Measurements from ENCODE around the gene PLA2G15.

PLA2G15 gene

GRCh38 chr16:68297908-68298307 lies 52.7 kb downstream of the PLA2G15 start:
- peaks cover 33 to 93% of the 10 kb centered on the region in 2 experiments for H3K36me3 ChIP-seq (ENCODE audit: control insufficient read depth in 2 of 2, insufficient read depth in 1 of 2, low read length in 2 of 2)

GRCh38 chr16:68298312-68298711 lies 53.1 kb downstream of the PLA2G15 start:
- POLR2A ChIA-PET, result interaction anchor here (0.5 to 3.6 kb wide), 4 partner anchors 11 to 34 kb away, joined by 3 to 16 read pairs (median 9); partner anchors contain the start of genes PRMT7, SLC7A6 and SLC7A6OS
- Histone ChIP-seq H3K36me3 (ENCODE audit: control insufficient read depth in 2 of 2, insufficient read depth in 1 of 2, low read length in 2 of 2) (peaks cover 34 to 91% of the 10 kb centered on the region in 2 experiments), H3K9me3 (ENCODE audit: control insufficient read depth, insufficient read depth, low read depth, low read length) (no peaks in the 10 kb centered on the region), H3K4me1 (ENCODE audit: control insufficient read depth, insufficient read depth, low read length) (no peaks in the 10 kb centered on the region), H3K4me3 (ENCODE audit: low read depth, low read length) (no peak overlapping the region), H3K27ac (ENCODE audit: extremely low read depth, low read depth, low read length) (no peak overlapping the region)
- CTCF ChIA-PET, result interaction anchor here (0.8 to 8.6 kb wide), 2 partner anchors 31 to 36 kb away, joined by 4 to 65 read pairs; partner anchors contain the start of gene SLC7A6
- TF ChIP-seq PRDM1 (tag by site-specific recombination; IDR thresholded peaks at IDR 0.05) (peak; percentile 20; the same call in 1 of the 2 replicates), ATF2 (tag by site-specific recombination; IDR thresholded peaks at IDR 0.05; ENCODE audit: low read depth) (no peak), ZNF792 (tag by site-specific recombination; IDR thresholded peaks at IDR 0.05) (no peak)

More at GRCh38 chr16:68297908-68298307, 52.7 kb downstream of the PLA2G15 start:
- H3K27ac ChIP-seq (ENCODE audit: extremely low read depth, low read depth, low read length), result no peak overlapping the region
- ChIA-PET POLR2A (interaction anchor here (0.5 to 3.6 kb wide), 3 partner anchors 11 to 34 kb away, joined by 3 to 16 read pairs (median 3); partner anchors contain the start of genes PRMT7, SLC7A6 and SLC7A6OS), CTCF (interaction anchor here (0.8 to 8.6 kb wide), 2 partner anchors 31 to 36 kb away, joined by 4 to 65 read pairs; partner anchors contain the start of gene SLC7A6)
- no peaks in the 10 kb centered on the region for H3K9me3 ChIP-seq (ENCODE audit: control insufficient read depth, insufficient read depth, low read depth, low read length)
- TF ChIP-seq OVOL3 (tag by site-specific recombination; IDR thresholded peaks at IDR 0.05) (no peak), SCRT2 (tag by site-specific recombination; IDR thresholded peaks at IDR 0.05) (peak; percentile 71)
- H3K4me3 ChIP-seq (ENCODE audit: low read depth, low read length), result no peak overlapping the region
- no peaks in the 10 kb centered on the region for H3K4me1 ChIP-seq (ENCODE audit: control insufficient read depth, insufficient read depth, low read length)

- Histone ChIP-seq H3K4me1 (ENCODE audit: control insufficient read depth, insufficient read depth, low read length) (no peaks in the 10 kb centered on the region), H3K9me3 (ENCODE audit: control insufficient read depth, insufficient read depth, low read depth, low read length) (no peaks in the 10 kb centered on the region), H3K27ac (ENCODE audit: extremely low read depth, low read depth, low read length) (no peak overlapping the region), H3K36me3 (ENCODE audit: control insufficient read depth in 2 of 2, insufficient read depth in 1 of 2, low read length in 2 of 2) (peaks cover 36 to 93% of the 10 kb centered on the region in 2 experiments), H3K4me3 (ENCODE audit: low read depth, low read length) (no peak overlapping the region)
- ChIA-PET POLR2A (interaction anchor here (1.2 to 2.9 kb wide), 2 partner anchors 12 to 35 kb away, joined by 3 to 15 read pairs; partner anchors contain the start of genes PRMT7, SLC7A6 and SLC7A6OS), CTCF (interaction anchor here (0.6 to 8.6 kb wide), 4 partner anchors 13 to 49 kb away, joined by 3 to 65 read pairs (median 5); partner anchors contain the start of gene SLC7A6)
- TF ChIP-seq PATZ1 (tag by site-specific recombination; IDR thresholded peaks at IDR 0.05) (no peak), PRDM1 (tag by site-specific recombination; IDR thresholded peaks at IDR 0.05) (peak; percentile 30; the same call in 1 of the 2 replicates), ZNF121 (tag by site-specific recombination; IDR thresholded peaks at IDR 0.05) (no peak), ZNF341 (tag by site-specific recombination; IDR thresholded peaks at IDR 0.05; ENCODE audit: low read depth) (no peak), ZNF639 (tag by site-specific recombination; IDR thresholded peaks at IDR 0.05) (no peak), ZBTB48 (tag by site-specific recombination; IDR thresholded peaks at IDR 0.05) (peak; percentile 97)
Measured at GRCh38 chr16:68298907-68299561, 53.9 kb downstream of the PLA2G15 start.

Data from HEK293 (cell line).